ENCODE measurements around the gene DYRK3. TPM values are rescaled to one million over a fixed set of nuclear protein-coding genes. Genes with fewer than 3 reads are reported as not detected.

Gene DYRK3
- total and polyA plus RNA-seq, 9 of the 15 experiments (the other 6 are each of a cell fraction or from before 2014, with no cell fraction given): 4.5 to 33.7 (median 25.7) TPM

- peak; percentile 6 to 27; a peak in 3 of 4 replicates for TF ChIP-seq SIN3A (IDR thresholded peaks at IDR 0.05; ENCODE audit: borderline replicate concordance in 2 of 2, control insufficient read depth in 1 of 2, low read depth in 2 of 2, low read length in 2 of 2)
- no peak for TF ChIP-seq POLR3G (IDR thresholded peaks at IDR 0.05; ENCODE audit: extremely low read depth, insufficient read length, insufficient replicate concordance)
- TF ChIP-seq ZNF785 (CRISPR knock-in tag; IDR thresholded peaks at IDR 0.05): no peak
- TF ChIP-seq TCF7L2 (IDR thresholded peaks at IDR 0.05; ENCODE audit: low read depth, low read length): no peak
- TF ChIP-seq BACH1 (tag; IDR thresholded peaks at IDR 0.05): no peak
- no peak for TF ChIP-seq ZNF41 (CRISPR knock-in tag; conservative IDR thresholded peaks at IDR 0.05)
- TF ChIP-seq ZNF282 (CRISPR knock-in tag; IDR thresholded peaks at IDR 0.05): no peak
- no peak for TF ChIP-seq PKNOX1 (IDR thresholded peaks at IDR 0.05)
- TF ChIP-seq ATF7 (IDR thresholded peaks at IDR 0.05): no peak
- no peak for TF ChIP-seq HNRNPH1 (optimal IDR thresholded peaks at IDR 0.05; ENCODE audit: low read depth, low read length)
- TF ChIP-seq ZFP30 (CRISPR knock-in tag; IDR thresholded peaks at IDR 0.05; ENCODE audit: borderline replicate concordance): no peak
- TF ChIP-seq ZNF280B (CRISPR knock-in tag; IDR thresholded peaks at IDR 0.05): no peak
- no peak for TF ChIP-seq ZNF324 (CRISPR knock-in tag; IDR thresholded peaks at IDR 0.05)
- TF ChIP-seq ZNF561 (CRISPR knock-in tag; conservative IDR thresholded peaks at IDR 0.05): no peak
- peak; percentile 90 for TF ChIP-seq EGR1 (conservative IDR thresholded peaks at IDR 0.05)
- TF ChIP-seq ZNF830 (CRISPR knock-in tag; IDR thresholded peaks at IDR 0.05): no peak
- TF ChIP-seq BCL6 (CRISPR knock-in tag; IDR thresholded peaks at IDR 0.05): no peak
- no peak for TF ChIP-seq CREB3L1 (IDR thresholded peaks at IDR 0.05; ENCODE audit: borderline replicate concordance, low read depth)
- TF ChIP-seq HMGN3 (IDR thresholded peaks at IDR 0.05; ENCODE audit: borderline replicate concordance, extremely low read depth, insufficient read length, low read depth, low read length): peak; percentile 65
- no peak for TF ChIP-seq SMC3 (conservative IDR thresholded peaks at IDR 0.05; ENCODE audit: insufficient read depth, low read depth, low read length)
- no peak for TF ChIP-seq POLR2AphosphoS2 (IDR thresholded peaks at IDR 0.05; ENCODE audit: low read length)
- no peak for TF ChIP-seq ARID3B (CRISPR knock-in tag; IDR thresholded peaks at IDR 0.05; ENCODE audit: borderline replicate concordance)
- TF ChIP-seq RNF2 (IDR thresholded peaks at IDR 0.05): no peak
- no peak for TF ChIP-seq FUS (optimal IDR thresholded peaks at IDR 0.05; ENCODE audit: low read depth, low read length)
Observed at GRCh38 chr1:206685769-206686477, 50.6 kb downstream of the DYRK3 start (continued).
